ENCODE data around the gene CXXC1. TPM values are rescaled to one million over a fixed set of nuclear protein-coding genes. Genes with fewer than 3 reads are reported as not detected.
"Not testable (repeated sequence)": the region's sequence is repeated elsewhere in the genome, so short reads cannot be mapped to it uniquely, and the experiment has no call there.

CXXC1 gene
- 39.8 TPM for total RNA-seq

DNA sequence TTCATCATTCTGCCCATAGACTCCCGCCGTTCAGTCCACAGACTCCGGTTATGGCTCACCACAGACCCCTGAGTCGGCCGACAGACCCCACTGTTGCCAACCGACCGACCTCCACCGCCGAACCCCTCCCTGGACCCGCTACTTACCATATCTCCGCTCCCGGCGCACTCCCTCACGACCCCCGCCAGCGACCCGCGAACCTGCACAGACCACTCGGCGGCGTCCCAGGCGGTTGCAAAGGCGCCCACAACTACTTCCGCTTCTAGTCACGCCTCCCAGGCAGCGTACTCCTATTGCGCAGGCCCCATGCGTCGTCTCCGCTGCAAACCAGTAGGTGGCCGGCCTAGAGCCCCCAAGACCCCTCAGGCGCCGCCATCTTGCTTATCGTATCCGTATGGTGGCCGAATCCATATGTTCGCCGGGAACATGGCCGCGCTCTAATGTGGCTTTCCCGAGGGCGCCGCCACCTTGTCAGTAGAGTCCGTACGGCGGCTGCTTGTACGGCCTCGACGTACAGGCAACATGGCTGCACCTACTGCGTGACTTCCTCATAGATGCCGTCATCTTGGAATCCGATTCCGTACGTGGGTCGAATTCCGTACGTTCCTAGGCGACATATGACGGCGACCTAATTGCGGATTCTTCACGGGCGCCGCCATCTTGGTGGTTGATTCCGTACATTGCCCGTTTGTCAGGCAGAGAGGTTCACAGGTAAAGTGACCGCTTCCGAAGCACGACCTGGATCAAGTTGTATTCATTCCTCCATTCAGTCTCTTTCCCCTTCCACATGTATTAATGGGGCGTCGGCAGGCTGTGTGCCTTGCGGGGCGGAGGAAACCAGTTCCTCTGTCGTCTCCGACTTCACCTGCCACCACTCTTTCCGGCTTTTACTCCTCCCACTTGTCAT, at the start of gene CXXC1:
CXXC1 (minus strand) TSS at position 252 of the 907 bp plus-strand sequence; CDS start at position 149, 103 bp downstream.
- peak; percentile 99 for DNase-seq

DNA sequence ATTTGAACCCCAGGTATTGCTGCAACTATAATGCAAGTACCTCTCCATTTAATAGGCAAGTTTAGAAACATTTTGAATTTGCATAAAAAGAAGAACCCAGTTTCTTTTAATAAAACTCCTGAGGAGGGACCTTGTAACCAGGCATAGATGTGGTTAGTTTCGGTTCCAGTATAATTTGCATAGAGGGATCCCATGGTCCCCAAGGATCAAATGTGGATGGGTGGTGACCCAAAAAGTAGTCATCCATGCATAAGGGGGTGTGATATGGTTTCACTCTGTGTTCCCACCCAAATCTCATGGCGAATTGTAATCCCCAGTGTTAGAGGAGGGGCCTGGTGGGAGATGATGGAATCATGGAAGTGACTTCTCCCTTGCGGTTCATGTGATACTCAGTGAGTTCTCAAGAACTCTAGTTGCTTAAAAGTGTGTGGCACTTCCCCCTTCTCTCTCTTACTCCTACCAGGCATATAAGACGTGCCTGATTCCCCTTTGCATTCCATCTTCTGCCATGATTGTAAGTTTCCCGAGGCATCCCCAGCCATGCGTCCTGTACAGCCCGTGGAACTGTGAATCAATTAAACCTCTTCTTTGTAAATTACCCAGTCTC, 47.2 kb upstream of the CXXC1 start:
- DNase-seq: no peak

GRCh38 chr18:50331691-50332090, 44.2 kb upstream of the CXXC1 start:
- no peak for DNase-seq

DNA sequence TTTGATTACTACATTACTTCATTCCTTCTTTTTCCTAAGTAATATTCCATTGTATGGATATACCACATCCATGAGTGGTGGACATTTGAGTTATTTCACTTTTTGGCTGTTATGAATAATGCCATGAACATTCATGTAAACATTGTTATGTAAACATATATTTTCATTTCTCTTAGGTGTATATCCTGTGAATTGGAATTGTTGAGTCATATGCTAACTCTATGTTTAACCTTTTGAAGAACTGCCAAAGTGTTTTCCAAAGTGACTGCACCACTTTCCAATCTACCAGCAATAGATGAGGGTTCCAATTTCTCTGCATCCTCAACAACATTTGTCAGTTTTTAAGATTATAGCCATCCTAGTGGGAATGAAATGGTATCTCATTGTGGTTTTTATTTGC, 42.7 kb upstream of the CXXC1 start:
- DNase-seq: no peak

GRCh38 chr18:50327983-50328382, 40.5 kb upstream of the CXXC1 start:
- DNase-seq: no peak

DNA sequence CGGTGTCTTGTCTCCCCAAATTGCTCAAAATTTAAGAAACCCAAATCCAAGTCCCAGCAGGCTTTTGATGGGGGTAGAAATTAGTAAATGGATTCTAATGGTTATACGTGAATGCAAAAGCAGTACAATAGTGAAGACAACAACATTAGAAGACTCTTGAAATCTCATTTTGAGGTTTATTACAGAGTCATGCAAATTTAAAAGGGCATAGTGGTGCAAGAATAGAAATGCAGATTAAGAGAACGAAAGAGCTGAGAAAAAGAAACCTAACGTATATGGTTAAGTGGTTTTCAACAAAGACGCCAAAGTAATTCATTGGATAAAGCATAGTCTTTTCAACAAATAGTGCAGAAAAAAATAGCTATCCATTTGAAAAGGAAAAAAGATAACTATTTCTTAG, 33.2 kb upstream of the CXXC1 start:
- no peak for DNase-seq

GRCh38 chr18:50315100-50315871, 27.8 kb upstream of the CXXC1 start:
- no peak for DNase-seq

DNA sequence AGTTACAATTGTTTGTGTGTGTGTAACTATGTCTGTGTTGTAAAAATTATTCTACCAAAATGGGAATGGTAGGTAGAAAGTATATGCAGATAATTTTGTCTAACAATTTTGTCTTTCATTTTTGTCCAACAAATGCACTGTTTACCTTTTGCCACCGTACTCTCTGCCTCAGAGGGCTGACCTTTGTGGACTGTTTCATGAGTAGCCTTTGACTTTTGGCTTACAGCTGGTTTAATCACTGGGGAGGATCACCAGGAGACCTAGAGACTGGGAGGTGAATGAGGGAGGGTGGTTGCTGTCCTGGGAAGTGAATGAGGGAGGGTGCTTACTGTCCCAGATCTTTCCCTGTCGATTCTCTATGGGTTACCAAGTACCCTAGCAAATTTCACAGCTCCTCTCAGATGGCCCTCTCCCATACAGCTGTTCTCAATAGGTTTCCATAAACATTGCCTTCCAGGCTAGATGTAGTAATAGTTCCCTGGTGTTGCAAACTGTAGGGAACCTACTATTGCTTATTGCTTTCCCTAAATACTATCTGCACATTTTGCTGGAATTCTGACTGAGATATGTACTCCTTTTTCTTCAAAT, 26.5 kb upstream of the CXXC1 start:
- no peak for DNase-seq

DNA sequence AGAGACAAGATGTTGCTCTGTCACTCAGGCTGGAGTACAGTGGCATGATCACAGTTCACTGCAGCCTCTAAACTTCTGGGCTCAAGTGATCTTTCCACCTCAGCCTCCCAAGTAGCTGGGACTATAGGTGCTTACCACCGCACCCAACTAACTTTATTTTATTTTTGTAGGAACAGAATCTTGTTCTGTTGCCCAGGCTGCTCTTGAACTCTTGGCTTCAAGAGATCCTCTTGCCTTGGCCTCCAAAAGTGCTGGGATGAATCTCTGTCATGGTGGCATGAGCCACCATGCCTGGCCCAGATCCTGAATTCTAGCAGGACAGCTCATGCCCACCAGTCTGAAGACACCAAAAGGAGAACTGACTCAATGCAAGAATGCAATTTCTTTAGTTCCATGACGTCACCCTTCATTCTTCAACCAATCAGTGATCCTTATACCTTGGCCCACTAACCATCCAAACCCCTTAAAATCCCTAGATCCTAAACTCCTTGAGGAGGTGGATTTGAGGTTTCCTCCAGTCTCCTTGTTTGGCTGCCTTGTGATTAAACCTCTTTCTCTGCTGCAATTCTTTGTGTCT, 25.6 kb upstream of the CXXC1 start:
- no peak for DNase-seq

DNA sequence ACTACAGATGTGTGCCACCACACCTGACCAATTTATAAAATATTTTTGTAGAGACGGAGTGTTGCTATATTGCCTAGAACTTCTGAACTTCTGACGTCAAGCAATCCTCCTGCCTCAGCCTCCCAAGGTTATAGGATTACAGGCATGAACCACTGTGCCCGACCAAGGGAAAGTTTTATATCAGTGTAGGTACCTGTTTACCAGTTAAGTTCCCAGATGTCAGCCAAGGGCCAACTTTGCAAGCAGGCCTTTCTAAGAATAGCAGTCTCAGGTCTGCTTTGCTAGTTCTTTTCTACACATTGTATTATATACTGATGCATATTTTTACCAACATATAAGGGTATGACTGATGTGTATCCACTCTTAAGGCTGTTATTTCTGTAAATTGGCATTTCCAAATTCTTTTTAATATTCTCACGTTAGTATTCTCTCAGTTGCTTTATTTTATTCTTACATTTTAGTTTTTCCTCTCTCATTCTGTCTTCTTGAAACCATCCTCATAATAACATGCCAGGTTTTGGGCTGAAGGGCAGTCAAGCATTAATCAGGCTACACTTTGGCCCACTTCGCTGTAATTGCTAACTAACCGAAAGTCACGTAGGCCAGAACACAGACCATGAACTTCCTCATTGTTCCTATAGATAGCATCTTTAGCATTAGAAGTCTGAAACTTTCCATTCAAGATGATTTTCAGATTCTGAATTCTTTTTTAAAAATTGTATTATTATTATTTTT, 25.0 kb upstream of the CXXC1 start:
- DNase-seq: no peak

GRCh38 chr18:50311650-50312049, 24.2 kb upstream of the CXXC1 start:
- no peak for DNase-seq

GRCh38 chr18:50310080-50310479, 22.6 kb upstream of the CXXC1 start:
- no peak for DNase-seq

DNA sequence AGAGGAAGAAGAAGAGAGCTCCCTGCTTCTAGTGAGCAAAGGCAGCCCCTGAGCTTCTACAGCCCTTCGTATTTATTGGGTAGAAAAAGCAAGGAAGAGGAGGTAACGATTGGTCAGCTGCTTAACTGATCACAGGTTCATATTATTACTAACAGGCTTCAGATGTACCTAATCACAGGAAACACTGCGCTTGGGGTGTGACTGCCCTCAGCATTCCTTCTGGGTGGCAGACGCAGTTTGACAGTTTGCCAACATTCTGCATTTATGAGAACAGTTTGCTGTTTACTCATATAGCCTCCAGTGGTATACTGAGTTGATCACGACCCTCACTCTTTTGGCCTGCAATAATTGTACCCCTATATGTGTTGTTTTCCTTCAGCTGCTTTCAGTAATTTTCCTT, 21.4 kb upstream of the CXXC1 start:
- DNase-seq: not testable (repeated sequence)

- peak; percentile 74 for DNase-seq
These were observed 20.4 kb upstream of the CXXC1 start for GRCh38 chr18:50307738-50308470.

DNA sequence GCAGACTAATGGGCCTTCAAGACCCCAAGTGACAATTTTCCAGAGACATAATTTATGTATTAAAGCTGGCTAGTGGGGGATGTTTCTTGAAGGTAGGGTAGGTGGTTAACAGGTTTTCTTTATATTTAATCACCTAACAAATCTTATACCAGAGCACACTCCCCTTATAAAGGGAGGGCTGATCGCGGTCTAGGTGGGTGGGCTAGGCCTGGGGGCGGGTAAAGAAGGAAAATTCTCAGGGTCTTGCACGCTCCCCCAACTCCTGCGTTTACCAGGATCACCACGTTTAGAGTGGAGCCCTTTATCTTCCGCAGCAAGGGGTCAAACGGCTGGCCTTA, 19.9 kb upstream of the CXXC1 start:
- DNase-seq: no peak

DNA sequence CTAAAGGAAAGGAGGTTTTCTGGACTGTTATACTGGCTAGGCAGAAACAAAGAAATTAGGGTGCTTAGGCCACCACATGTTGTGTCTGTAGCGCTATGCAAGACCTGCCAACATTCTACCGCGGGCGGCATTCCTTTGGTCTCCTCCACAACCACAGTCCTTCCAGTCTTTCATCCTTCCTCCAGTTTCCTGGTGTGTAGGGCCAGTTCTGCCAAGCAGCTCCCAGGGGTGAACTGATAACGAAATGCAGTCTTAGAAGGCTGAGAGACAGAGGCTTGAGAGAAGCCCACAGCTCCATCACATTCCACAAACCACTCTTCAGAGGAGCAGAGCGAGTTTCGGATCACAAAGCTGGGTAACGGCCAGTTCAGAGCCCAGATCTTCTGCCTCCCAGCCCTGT, 19.5 kb upstream of the CXXC1 start:
- DNase-seq: no peak

GRCh38 chr18:50301074-50301473, 13.6 kb upstream of the CXXC1 start:
- no peak for DNase-seq

GRCh38 chr18:50299626-50300388, 12.3 kb upstream of the CXXC1 start:
- no peak for DNase-seq

- DNase-seq: no peak
These were observed 11.2 kb upstream of the CXXC1 start for GRCh38 chr18:50298443-50299284.

Data from occipital lobe (tissue), 2 donors.